OCI-LY1 (cell line): Measurements from ENCODE around the gene NRP1.

Experiments used
- H2AFZ ChIP-seq: fragments of 200-600 bp; sonication (generic), shearing (Covaris generic); 2 replicates; pipeline ENCODE4 v1.6.0; 2014; ENCODE audit warnings: antibody characterized with exemption, mild to moderate bottlenecking, low read length
- H3F3A ChIP-seq: fragments of 200-600 bp; sonication (generic), shearing (Covaris generic); 2 replicates; pipeline ENCODE4 v1.6.0; 2014; ENCODE audit warnings: mild to moderate bottlenecking, antibody characterized with exemption, low read length, moderate library complexity; ENCODE audit not compliant: insufficient read depth
- H3K27ac ChIP-seq: fragments of 200-600 bp; sonication (generic); 2 replicates; pipeline ENCODE4 v1.5.1; 2014; ENCODE audit warnings: low read length, mixed run types, mild to moderate bottlenecking, low read depth; ENCODE audit not compliant: poor library complexity, severe bottlenecking
- H3K27me3 ChIP-seq: fragments of 200-600 bp; sonication (generic); 2 replicates; pipeline ENCODE4 v1.6.0; 2014; ENCODE audit warnings: antibody characterized with exemption, mild to moderate bottlenecking, low read length, moderate library complexity; ENCODE audit not compliant: insufficient read depth
- H3K36me3 ChIP-seq: fragments of 200-600 bp; sonication (generic); 2 replicates; pipeline ENCODE4 v1.6.1; 2014; ENCODE audit warnings: mild to moderate bottlenecking, antibody characterized with exemption, low read length, moderate library complexity, mixed read lengths; ENCODE audit not compliant: insufficient read depth
- H3K4me1 ChIP-seq: fragments of 200-600 bp; sonication (generic); 2 replicates; pipeline ENCODE4 v1.5.1; 2014; ENCODE audit warnings: mild to moderate bottlenecking, low read length, moderate library complexity; ENCODE audit not compliant: insufficient read depth, severe bottlenecking
- H3K4me2 ChIP-seq: fragments of 200-600 bp; sonication (generic), shearing (Covaris generic); 2 replicates; pipeline ENCODE4 v1.6.1; 2014; ENCODE audit warnings: low read length
- H3K4me3 ChIP-seq: fragments of 200-600 bp; sonication (generic); 2 replicates; pipeline ENCODE4 v1.5.1; 2014; ENCODE audit warnings: low read length, low read depth, mild to moderate bottlenecking, mixed read lengths; ENCODE audit not compliant: poor library complexity, severe bottlenecking
- H3K79me2 ChIP-seq: fragments of 200-600 bp; shearing (Covaris generic); 2 replicates; pipeline ENCODE4 v1.6.1; 2016; ENCODE audit warnings: mixed run types, low read length, mixed read lengths; ENCODE audit not compliant: insufficient read depth
- H3K9ac ChIP-seq: fragments of 200-600 bp; sonication (generic), shearing (Covaris generic); 2 replicates; pipeline ENCODE4 v1.6.1; 2014; ENCODE audit warnings: mild to moderate bottlenecking, low read length, mixed read lengths
- H3K9me2 ChIP-seq: fragments of 200-600 bp; sonication (generic), shearing (Covaris generic); 2 replicates; pipeline ENCODE4 v1.6.1; 2014; ENCODE audit warnings: low read depth, mild to moderate bottlenecking, low read length, mixed read lengths
- H3K9me3 ChIP-seq: fragments of 200-600 bp; shearing (Covaris generic); 2 replicates; pipeline ENCODE4 v1.6.1; 2014; ENCODE audit warnings: low read length, mixed read lengths
- H4K20me1 ChIP-seq: fragments of 200-600 bp; sonication (generic), shearing (Covaris generic); 2 replicates; pipeline ENCODE4 v1.6.0; 2016; ENCODE audit warnings: mild to moderate bottlenecking, low read length; ENCODE audit not compliant: insufficient read depth
- CTCF ChIP-seq: fragments of 200-600 bp; sonication (generic), shearing (Covaris generic); IDR thresholded peaks from 2 replicates; pipeline ENCODE4 v1.5.1; 2017; ENCODE audit warnings: mild to moderate bottlenecking, antibody characterized with exemption, low read length, moderate library complexity, mixed read lengths
- EZH2 ChIP-seq: fragments of 200-600 bp; sonication (generic), shearing (Covaris generic); IDR thresholded peaks from 2 replicates; pipeline ENCODE4 v1.8.0; 2017; ENCODE audit warnings: borderline replicate concordance, mixed run types, mild to moderate bottlenecking, antibody characterized with exemption, low read length, moderate library complexity, mixed read lengths

NRP1 gene

GRCh38 chr10:33257439-33258080 lies 76.9 kb downstream of the NRP1 start:
- no peaks in the 10 kb centered on the region for H4K20me1 ChIP-seq
- no peaks in the 10 kb centered on the region for H3K9me3 ChIP-seq
- no peaks in the 10 kb centered on the region for H3K27me3 ChIP-seq
- H3K9ac ChIP-seq: no peak overlapping the region
- no peak overlapping the region for H3K4me2 ChIP-seq
- no peaks in the 10 kb centered on the region for H3F3A ChIP-seq
- TF ChIP-seq EZH2: no peak
- TF ChIP-seq CTCF: no peak
- H3K36me3 ChIP-seq: no peaks in the 10 kb centered on the region
- H3K4me3 ChIP-seq: no peak overlapping the region
- no peak overlapping the region for H3K27ac ChIP-seq
- H2AFZ ChIP-seq: no peak overlapping the region
- no peaks in the 10 kb centered on the region for H3K9me2 ChIP-seq
- H3K4me1 ChIP-seq: no peaks in the 10 kb centered on the region
- no peaks in the 10 kb centered on the region for H3K79me2 ChIP-seq

GRCh38 chr10:33256458-33256857 lies 78.0 kb downstream of the NRP1 start:
- Histone ChIP-seq H3K9ac (no peak overlapping the region), H3K79me2 (no peaks in the 10 kb centered on the region), H3F3A (no peaks in the 10 kb centered on the region), H3K9me2 (no peaks in the 10 kb centered on the region), H3K36me3 (no peaks in the 10 kb centered on the region), H3K4me1 (no peaks in the 10 kb centered on the region), H3K4me2 (no peak overlapping the region), H4K20me1 (no peaks in the 10 kb centered on the region), H3K27me3 (no peaks in the 10 kb centered on the region), H3K9me3 (no peaks in the 10 kb centered on the region), H2AFZ (no peak overlapping the region), H3K4me3 (no peak overlapping the region), H3K27ac (no peak overlapping the region)
- TF ChIP-seq EZH2: no peak
- TF ChIP-seq CTCF: no peak

- H3K4me2 ChIP-seq: no peak overlapping the region
- H4K20me1 ChIP-seq: no peaks in the 10 kb centered on the region
- H3K4me1 ChIP-seq: no peaks in the 10 kb centered on the region
- no peak overlapping the region for H3K27ac ChIP-seq
- H3K79me2 ChIP-seq: no peaks in the 10 kb centered on the region
- H3K4me3 ChIP-seq: no peak overlapping the region
- no peaks in the 10 kb centered on the region; the same call in 1 of the 2 replicates for H3K36me3 ChIP-seq
- no peaks in the 10 kb centered on the region for H3F3A ChIP-seq
- H3K9me3 ChIP-seq: no peaks in the 10 kb centered on the region
- TF ChIP-seq CTCF (no peak), EZH2 (no peak)
- H3K9ac ChIP-seq: no peak overlapping the region
- no peaks in the 10 kb centered on the region for H3K9me2 ChIP-seq
- H3K27me3 ChIP-seq: no peaks in the 10 kb centered on the region
- H2AFZ ChIP-seq: no peak overlapping the region
These were observed 79.8 kb downstream of the NRP1 start for GRCh38 chr10:33254556-33255160.
